Activated T-cell treated with anti-CD3 and anti-CD28 coated beads, Interleukin-2, amount 50 U/mL, for 48 hours (primary cell): ENCODE results near the gene NTNG2.

ENCODE experiments used
- DNase-seq, 2 experiments: peaks; one replicate each; pipeline ENCODE4 v3.0.0-alpha.2; 2020

Gene NTNG2

GRCh38 chr9:132238026-132238972, 76.4 kb downstream of the NTNG2 start:
- no peak for DNase-seq

DNA sequence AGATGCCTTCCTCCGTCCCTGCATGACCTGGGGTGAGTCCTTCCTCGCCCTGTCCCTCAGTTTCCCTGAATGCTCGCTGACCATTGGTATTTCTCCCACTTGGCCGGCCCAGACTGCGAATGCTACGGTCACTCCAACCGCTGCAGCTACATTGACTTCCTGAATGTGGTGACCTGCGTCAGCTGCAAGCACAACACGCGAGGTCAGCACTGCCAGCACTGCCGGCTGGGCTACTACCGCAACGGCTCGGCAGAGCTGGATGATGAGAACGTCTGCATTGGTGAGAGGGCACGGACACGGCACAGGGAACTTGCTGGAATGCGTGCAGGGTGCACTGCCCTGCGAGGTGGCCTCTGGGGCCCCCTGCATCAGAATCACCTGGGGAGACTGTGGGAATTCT, 77.1 kb downstream of the NTNG2 start:
- no peak for DNase-seq

GRCh38 chr9:132239518-132239917, 77.7 kb downstream of the NTNG2 start:
- no peak for DNase-seq

DNA sequence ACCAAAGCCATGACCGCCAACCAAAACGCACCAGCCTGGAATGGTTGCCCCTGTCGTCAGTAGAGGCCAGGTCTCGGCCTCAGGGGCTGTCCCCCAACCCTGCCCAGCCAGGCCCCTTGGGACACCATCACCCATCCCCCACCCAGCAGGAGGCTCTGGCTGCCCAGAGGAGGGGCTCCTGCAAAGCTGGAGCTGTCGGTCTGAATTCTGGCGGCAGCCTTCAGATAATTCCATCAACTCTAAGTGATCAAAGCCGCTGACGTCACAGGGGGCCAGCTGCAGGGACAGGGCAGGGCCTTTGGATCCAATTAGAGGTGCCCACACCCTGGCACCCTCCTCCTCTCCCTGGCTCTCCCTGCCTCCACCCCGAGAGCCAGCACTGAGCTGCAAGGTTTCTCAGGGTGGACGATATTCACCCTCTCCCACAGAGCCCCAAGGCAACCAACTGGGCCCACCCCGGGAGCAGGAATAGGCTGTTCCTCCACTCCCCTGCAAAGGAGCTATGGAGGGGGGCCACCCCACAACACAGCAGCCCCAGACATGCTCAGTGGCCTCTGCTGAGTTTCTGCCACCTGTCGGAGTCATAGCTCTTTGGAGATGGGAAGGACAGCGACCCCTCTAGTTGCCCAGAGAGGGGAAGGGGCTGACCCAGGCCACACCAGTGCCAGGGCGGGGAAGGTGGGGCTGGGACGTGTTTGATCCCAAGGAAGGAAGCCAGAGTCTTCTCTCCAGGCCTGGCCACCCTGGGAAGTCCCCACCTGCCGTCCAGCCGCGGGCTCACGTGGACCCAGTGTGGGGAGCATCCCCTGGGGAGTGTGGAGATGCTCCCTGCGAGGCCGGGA, 78.4 kb downstream of the NTNG2 start:
- DNase-seq = no peak

DNA sequence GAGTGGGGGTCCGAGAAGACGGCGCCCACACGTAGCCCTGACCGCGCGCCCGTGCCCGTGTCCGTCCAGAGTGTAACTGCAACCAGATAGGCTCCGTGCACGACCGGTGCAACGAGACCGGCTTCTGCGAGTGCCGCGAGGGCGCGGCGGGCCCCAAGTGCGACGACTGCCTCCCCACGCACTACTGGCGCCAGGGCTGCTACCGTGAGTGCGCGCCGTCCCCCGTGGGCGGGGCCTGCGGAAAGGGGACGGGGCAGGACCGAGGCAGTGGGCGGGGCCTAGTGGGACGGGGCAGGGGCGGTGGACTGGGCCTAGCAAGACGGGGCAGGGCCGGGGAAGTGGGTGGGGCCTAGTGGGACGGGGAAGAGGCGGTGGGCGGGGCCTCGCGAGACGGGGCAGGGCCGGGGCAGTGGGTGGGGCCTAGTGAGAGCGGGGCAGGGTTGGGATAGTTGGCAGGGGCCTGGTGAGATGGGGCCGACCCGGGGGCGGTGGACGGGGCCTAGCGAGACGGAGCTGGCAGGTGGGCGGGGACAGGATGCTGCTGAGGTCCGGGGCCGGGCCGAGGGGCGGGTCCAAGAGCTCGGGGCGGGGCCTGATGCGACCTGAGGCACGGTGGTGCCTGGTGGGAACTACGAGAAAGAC, 79.1 kb downstream of the NTNG2 start:
- peak; percentile 98 to 99 for DNase-seq

DNA sequence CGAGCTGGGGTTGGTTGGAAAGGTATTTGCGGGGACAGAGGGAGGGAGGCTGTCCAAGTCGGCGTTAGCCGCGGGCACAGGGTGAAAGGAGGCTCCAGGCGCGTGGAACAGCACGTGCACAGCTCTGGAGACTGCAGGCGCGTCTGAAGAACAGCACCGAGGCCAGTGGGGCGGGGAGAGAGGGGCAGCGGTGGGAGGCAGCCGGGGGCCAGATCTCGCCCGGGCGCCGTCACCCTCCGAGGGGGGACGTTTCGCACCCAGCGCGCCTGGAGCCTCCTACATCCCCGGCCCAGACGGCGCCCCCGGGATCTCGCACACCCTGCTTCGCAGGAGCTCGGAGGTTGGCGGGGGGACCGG, 79.6 kb downstream of the NTNG2 start:
- no peak for DNase-seq

- peak in 1 of 2 experiments; percentile 40 for DNase-seq
These were observed 80.2 kb downstream of the NTNG2 start for GRCh38 chr9:132241840-132242620.

DNA sequence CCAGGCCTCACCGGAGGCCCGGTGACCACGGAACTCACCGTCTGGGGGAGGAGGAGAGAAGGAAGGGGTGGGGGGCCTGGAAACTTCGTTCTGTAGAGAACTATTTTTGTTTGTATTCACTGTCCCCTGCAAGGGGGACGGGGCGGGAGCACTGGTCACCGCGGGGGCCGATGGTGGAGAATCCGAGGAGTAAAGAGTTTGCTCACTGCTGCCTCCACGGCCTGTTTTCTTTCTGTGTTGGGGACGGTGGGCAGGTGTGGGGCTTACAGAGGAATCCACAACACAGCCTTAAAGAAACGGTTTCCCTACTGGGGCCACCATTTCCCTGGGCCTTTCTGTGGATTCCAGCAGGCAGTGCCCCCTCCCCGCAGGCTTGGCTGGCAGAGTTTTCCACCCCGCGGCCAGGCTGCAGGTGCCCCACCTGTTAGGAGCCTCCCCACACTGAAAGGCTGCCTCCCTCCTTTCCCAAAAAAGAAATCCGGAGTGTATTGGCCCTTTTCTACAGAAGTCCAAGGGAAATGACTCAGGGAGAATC, 80.8 kb downstream of the NTNG2 start:
- DNase-seq = peak in 1 of 2 experiments; percentile 33

DNA sequence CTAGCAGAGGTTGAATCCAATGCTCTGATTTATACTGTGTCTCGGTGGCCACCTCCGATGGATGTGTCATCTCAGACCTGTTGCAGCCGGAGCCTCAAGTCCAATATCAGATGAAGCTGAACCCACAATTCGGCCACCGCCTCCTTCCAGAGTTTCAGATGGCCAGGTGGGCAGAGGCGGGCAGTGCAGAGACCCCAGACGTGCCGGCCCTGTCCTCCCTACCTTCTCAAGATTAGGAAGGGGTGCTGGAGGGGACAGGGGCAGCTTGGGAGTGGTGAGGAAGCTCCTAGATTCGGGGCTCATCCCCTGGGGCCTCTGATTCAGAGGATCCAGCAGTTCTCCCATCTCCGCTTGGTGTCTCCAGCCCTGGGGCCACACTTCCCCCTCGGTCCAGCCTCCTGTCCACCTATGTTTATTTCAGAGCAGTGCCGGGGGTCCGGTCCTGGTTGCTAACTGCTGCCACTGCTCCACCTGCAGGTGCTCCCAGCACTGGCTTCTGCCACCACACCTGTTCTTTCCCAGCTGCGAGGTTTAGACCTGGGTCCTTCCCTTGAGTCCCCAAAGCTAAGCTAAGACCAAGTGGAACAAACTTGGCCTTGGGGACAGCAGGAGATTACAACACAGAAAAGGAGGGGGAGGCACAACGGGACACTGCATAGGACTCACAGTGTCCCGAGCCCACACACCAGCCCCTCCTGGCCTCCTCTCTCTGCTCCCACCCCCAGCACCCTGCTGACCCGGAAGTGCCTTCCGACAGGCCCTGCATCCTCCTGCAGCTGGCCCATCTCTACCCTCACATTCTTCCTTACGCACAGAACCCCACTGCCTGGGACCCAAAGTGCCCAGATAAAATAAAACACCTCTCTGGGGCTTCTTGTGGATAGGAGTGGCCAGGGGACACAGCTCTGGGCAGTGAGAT, 81.6 kb downstream of the NTNG2 start:
- DNase-seq = no peak

- DNase-seq = no peak
These were observed 83.0 kb downstream of the NTNG2 start for GRCh38 chr9:132244582-132245455.

GRCh38 chr9:132245465-132245864, 83.6 kb downstream of the NTNG2 start:
- DNase-seq = no peak

DNA sequence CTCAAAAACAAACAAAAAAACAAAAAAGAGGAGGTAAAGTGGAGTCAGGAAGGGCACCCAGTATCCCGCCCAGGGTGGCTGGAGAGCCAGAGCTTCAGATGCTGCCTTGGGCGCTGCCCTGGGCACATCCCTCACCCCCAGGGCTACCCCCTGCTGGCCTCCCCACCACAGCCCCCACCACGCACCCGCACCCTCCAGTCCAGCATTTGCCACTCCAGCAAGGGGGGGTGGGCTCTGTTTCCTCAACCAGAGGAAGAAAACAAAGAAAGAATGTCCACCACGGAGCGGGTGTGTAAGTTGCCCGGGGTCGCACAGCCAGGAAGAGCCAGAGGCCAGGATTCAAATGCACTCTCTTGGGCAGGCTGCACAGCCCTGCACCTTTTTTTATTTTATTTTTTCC, 86.1 kb downstream of the NTNG2 start:
- DNase-seq = no peak

- no peak for DNase-seq
These were observed 87.3 kb downstream of the NTNG2 start for GRCh38 chr9:132249123-132249522.

DNA sequence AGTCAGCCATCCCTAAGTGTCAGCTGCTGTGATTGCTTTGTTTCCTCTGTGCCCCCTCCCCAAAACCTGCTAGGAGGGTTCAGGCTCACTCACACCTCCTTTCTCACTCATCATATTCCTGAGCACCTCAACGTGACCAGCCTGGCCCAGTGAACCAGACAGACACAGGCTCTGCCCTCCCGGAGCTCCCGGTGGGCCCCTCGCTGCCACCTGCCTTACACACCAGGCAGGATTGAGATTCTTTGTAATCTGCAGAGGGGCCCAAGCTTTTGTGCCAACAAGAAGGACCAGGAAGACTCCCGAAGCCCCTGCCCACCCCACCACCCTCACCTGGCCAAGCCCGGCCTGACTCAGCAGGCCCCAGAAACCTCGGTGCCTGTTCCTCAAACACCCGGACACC, 87.8 kb downstream of the NTNG2 start:
- DNase-seq = no peak

- no peak for DNase-seq
These were observed 88.7 kb downstream of the NTNG2 start for GRCh38 chr9:132250324-132251262.

DNA sequence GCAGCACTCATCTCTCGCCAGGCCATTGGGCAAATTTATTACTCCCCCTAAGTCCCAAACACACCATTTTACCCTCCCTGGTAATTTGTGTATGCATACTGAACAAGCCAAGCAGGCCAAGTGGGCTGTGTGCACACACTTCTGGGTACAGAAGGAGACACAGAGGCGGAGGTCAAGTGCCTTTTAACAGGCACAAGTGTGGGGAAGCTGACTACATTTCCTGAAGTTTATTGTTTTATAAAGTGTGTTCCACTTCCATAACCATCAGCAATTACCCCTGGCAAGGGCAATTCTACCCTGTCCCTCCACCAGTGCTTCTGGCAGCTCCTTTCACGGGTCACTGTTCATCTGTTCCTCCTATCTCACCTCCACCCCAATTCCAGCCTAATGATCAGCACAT, 99.0 kb downstream of the NTNG2 start:
- DNase-seq = no peak

- DNase-seq = no peak
These were observed 104.2 kb downstream of the NTNG2 start for GRCh38 chr9:132266017-132266416.

DNA sequence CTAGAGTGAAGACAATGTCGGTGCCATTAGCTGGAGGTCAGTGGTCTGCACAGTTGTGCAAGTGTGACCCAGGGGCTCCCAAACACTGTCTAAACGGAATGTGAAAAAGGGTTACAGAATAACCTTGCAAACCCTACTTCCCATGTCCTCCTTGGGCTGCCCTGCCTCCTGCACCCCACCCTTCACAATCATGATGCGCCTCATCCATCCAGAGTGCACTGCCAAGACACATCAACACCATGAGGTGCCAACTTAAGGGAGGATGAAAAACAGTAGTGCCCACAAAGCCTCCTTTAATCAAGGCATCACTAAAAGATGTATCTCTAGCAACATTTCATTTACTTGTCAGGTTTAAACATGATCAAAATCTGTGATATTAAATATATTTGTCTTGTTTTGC, 105.8 kb downstream of the NTNG2 start:
- DNase-seq = no peak
